Measurements from ENCODE around the gene ADAMTSL1. TPM values are rescaled to one million over a fixed set of nuclear protein-coding genes. Genes with fewer than 3 reads are reported as not detected.

The ADAMTSL1 gene
- polyA plus RNA-seq, 1 donor from 2014 or later: 1.1 TPM

- Histone ChIP-seq H3K4me2 (ENCODE audit: low read length) (no peak overlapping the region), H3K9me3 (ENCODE audit: low read length) (no peaks in the 10 kb centered on the region), H3K79me2 (replicated peaks; ENCODE audit: insufficient read depth, low read length) (no peaks in the 10 kb centered on the region), H3K9ac (ENCODE audit: low read length) (no peak overlapping the region), H3K4me3 (ENCODE audit: low read length) (no peak overlapping the region), H3K9me2 (ENCODE audit: insufficient read depth, low read length) (no peaks in the 10 kb centered on the region), H3K27me3 (ENCODE audit: insufficient read depth, low read depth, low read length) (no peaks in the 10 kb centered on the region), H3K36me3 (ENCODE audit: insufficient read depth, low read length) (no peaks in the 10 kb centered on the region), H4K20me1 (ENCODE audit: insufficient read depth) (no peaks in the 10 kb centered on the region), H3F3A (ENCODE audit: insufficient read depth, low read length, poor library complexity, severe bottlenecking) (no peaks in the 10 kb centered on the region), H3K27ac (ENCODE audit: low read length) (no peak overlapping the region), H2AFZ (ENCODE audit: low read depth, low read length) (no peak overlapping the region)
- TF ChIP-seq POLR2AphosphoS5 (IDR thresholded peaks at IDR 0.05) (no peak), EP300 (conservative IDR thresholded peaks at IDR 0.05; ENCODE audit: poor library complexity, severe bottlenecking) (no peak), CTCF (IDR thresholded peaks at IDR 0.05; ENCODE audit: poor library complexity, severe bottlenecking) (no peak), SMC3 (conservative IDR thresholded peaks at IDR 0.05; ENCODE audit: poor library complexity) (no peak), MXI1 (conservative IDR thresholded peaks at IDR 0.05; ENCODE audit: poor library complexity, severe bottlenecking) (no peak), TAF1 (IDR thresholded peaks at IDR 0.05; ENCODE audit: low read depth) (no peak), EZH2 (IDR thresholded peaks at IDR 0.05; ENCODE audit: borderline replicate concordance, insufficient read depth, low read length, poor library complexity, severe bottlenecking) (no peak), REST (IDR thresholded peaks at IDR 0.05; ENCODE audit: borderline replicate concordance) (no peak), RAD21 (conservative IDR thresholded peaks at IDR 0.05) (no peak)
These were observed 65.3 kb downstream of the ADAMTSL1 start for GRCh38 chr9:18539203-18539693.

GRCh38 chr9:18542837-18543405, 69.0 kb downstream of the ADAMTSL1 start:
- Histone ChIP-seq H3K4me2 (ENCODE audit: low read length) (no peak overlapping the region), H3K79me2 (replicated peaks; ENCODE audit: insufficient read depth, low read length) (no peaks in the 10 kb centered on the region), H3K27me3 (ENCODE audit: insufficient read depth, low read depth, low read length) (no peaks in the 10 kb centered on the region), H3K9me3 (ENCODE audit: low read length) (no peaks in the 10 kb centered on the region), H3K27ac (ENCODE audit: low read length) (no peak overlapping the region), H3F3A (ENCODE audit: insufficient read depth, low read length, poor library complexity, severe bottlenecking) (no peaks in the 10 kb centered on the region), H2AFZ (ENCODE audit: low read depth, low read length) (no peak overlapping the region), H3K4me3 (ENCODE audit: low read length) (no peak overlapping the region), H4K20me1 (ENCODE audit: insufficient read depth) (no peaks in the 10 kb centered on the region), H3K36me3 (ENCODE audit: insufficient read depth, low read length) (no peaks in the 10 kb centered on the region), H3K9ac (ENCODE audit: low read length) (no peak overlapping the region), H3K9me2 (ENCODE audit: insufficient read depth, low read length) (no peaks in the 10 kb centered on the region)
- TF ChIP-seq EZH2 (IDR thresholded peaks at IDR 0.05; ENCODE audit: borderline replicate concordance, insufficient read depth, low read length, poor library complexity, severe bottlenecking) (no peak), TAF1 (IDR thresholded peaks at IDR 0.05; ENCODE audit: low read depth) (no peak), EP300 (conservative IDR thresholded peaks at IDR 0.05; ENCODE audit: poor library complexity, severe bottlenecking) (no peak), SMC3 (conservative IDR thresholded peaks at IDR 0.05; ENCODE audit: poor library complexity) (no peak), POLR2AphosphoS5 (IDR thresholded peaks at IDR 0.05) (no peak), RAD21 (conservative IDR thresholded peaks at IDR 0.05) (no peak), CTCF (IDR thresholded peaks at IDR 0.05; ENCODE audit: poor library complexity, severe bottlenecking) (no peak), REST (IDR thresholded peaks at IDR 0.05; ENCODE audit: borderline replicate concordance) (no peak), MXI1 (conservative IDR thresholded peaks at IDR 0.05; ENCODE audit: poor library complexity, severe bottlenecking) (no peak)

Measured in neural cell (in vitro differentiated cells).